KMS-11 (cell line): ENCODE data around the gene NRXN3.

Source experiments
- H2AFZ ChIP-seq: fragments of 200-600 bp; sonication (generic); 2 replicates; pipeline ENCODE4 v1.6.1; 2016; ENCODE audit warnings: antibody characterized with exemption, mixed run types, low read depth
- H3K27ac ChIP-seq: fragments of 200-600 bp; sonication (generic); 2 replicates; pipeline ENCODE4 v1.6.1; 2016; ENCODE audit warnings: mild to moderate bottlenecking, mixed run types
- H3K27me3 ChIP-seq: fragments of 200-600 bp; sonication (generic); 2 replicates; pipeline ENCODE4 v1.6.1; 2017; ENCODE audit warnings: mild to moderate bottlenecking, low read depth, mixed run types, moderate library complexity; ENCODE audit not compliant: insufficient read depth
- H3K36me3 ChIP-seq: fragments of 200-600 bp; sonication (generic); 2 replicates; pipeline ENCODE4 v1.6.1; 2017; ENCODE audit warnings: mild to moderate bottlenecking, mixed run types; ENCODE audit not compliant: insufficient read depth
- H3K4me1 ChIP-seq: fragments of 200-600 bp; sonication (generic); 2 replicates; pipeline ENCODE4 v1.6.1; 2016; ENCODE audit warnings: mild to moderate bottlenecking, low read depth, mixed run types; ENCODE audit not compliant: poor library complexity, severe bottlenecking
- H3K4me2 ChIP-seq: fragments of 200-600 bp; sonication (generic); 2 replicates; pipeline ENCODE4 v1.7.0; 2016; ENCODE audit warnings: mild to moderate bottlenecking, mixed run types
- H3K4me3 ChIP-seq: fragments of 200-600 bp; sonication (generic); IDR thresholded peaks from 2 replicates; pipeline ENCODE4 v1.6.1; 2017; ENCODE audit warnings: low read depth, low read length, mixed read lengths; ENCODE audit not compliant: insufficient read depth
- H3K79me2 ChIP-seq: fragments of 200-600 bp; sonication (generic); 2 replicates; pipeline ENCODE4 v1.6.1; 2016; ENCODE audit warnings: low read depth, mixed run types; ENCODE audit not compliant: insufficient read depth
- H3K9ac ChIP-seq: fragments of 200-600 bp; sonication (generic); 2 replicates; pipeline ENCODE4 v1.6.1; 2016; ENCODE audit warnings: mild to moderate bottlenecking, mixed run types
- H4K20me1 ChIP-seq: fragments of 200-600 bp; sonication (generic); 2 replicates; pipeline ENCODE4 v1.6.1; 2016; ENCODE audit warnings: mild to moderate bottlenecking, mixed run types; ENCODE audit not compliant: insufficient read depth
- CTCF ChIP-seq: fragments of 200-600 bp; sonication (generic); conservative IDR thresholded peaks from 2 replicates; pipeline ENCODE4 v1.6.1; 2017; ENCODE audit warnings: low read depth, mild to moderate bottlenecking, antibody characterized with exemption, low read length, moderate library complexity, mixed read lengths

NRXN3 gene

GRCh38 chr14:78329371-78329770 is 159.2 kb downstream of the NRXN3 start:
- Histone ChIP-seq H3K27ac (no peak overlapping the region), H3K4me2 (no peak overlapping the region), H3K36me3 (no peaks in the 10 kb centered on the region), H3K27me3 (no peaks in the 10 kb centered on the region), H3K9ac (no peak overlapping the region), H4K20me1 (no peaks in the 10 kb centered on the region), H2AFZ (no peak overlapping the region), H3K4me3 (no peak overlapping the region), H3K79me2 (no peaks in the 10 kb centered on the region), H3K4me1 (no peaks in the 10 kb centered on the region)
- no peak for TF ChIP-seq CTCF

- Histone ChIP-seq H2AFZ (no peak overlapping the region), H3K4me2 (no peak overlapping the region)
Observed at GRCh38 chr14:78335531-78335930, 165.4 kb downstream of the NRXN3 start.

GRCh38 chr14:78340250-78340649 is 170.1 kb downstream of the NRXN3 start:
- H3K4me2 ChIP-seq: no peak overlapping the region
- no peaks in the 10 kb centered on the region for H3K36me3 ChIP-seq
- H3K27me3 ChIP-seq: no peaks in the 10 kb centered on the region
- no peak for TF ChIP-seq CTCF
- H3K9ac ChIP-seq: no peak overlapping the region
- no peaks in the 10 kb centered on the region for H3K79me2 ChIP-seq
- H3K4me1 ChIP-seq: no peaks in the 10 kb centered on the region
- H4K20me1 ChIP-seq: no peaks in the 10 kb centered on the region
- no peak overlapping the region for H2AFZ ChIP-seq
- no peak overlapping the region for H3K27ac ChIP-seq
- no peak overlapping the region for H3K4me3 ChIP-seq

More at GRCh38 chr14:78335531-78335930, 165.4 kb downstream of the NRXN3 start:
- no peak for TF ChIP-seq CTCF
- no peak overlapping the region for H3K9ac ChIP-seq
- no peak overlapping the region for H3K4me3 ChIP-seq
- H3K27ac ChIP-seq: no peak overlapping the region
- H4K20me1 ChIP-seq: no peaks in the 10 kb centered on the region
- H3K79me2 ChIP-seq: no peaks in the 10 kb centered on the region
- no peaks in the 10 kb centered on the region for H3K36me3 ChIP-seq
- H3K4me1 ChIP-seq: no peaks in the 10 kb centered on the region
- H3K27me3 ChIP-seq: no peaks in the 10 kb centered on the region

- Histone ChIP-seq H3K27me3 (no peaks in the 10 kb centered on the region), H3K4me3 (no peak overlapping the region), H3K9ac (no peak overlapping the region), H3K4me2 (no peak overlapping the region), H4K20me1 (no peaks in the 10 kb centered on the region), H3K4me1 (no peaks in the 10 kb centered on the region), H2AFZ (no peak overlapping the region), H3K27ac (no peak overlapping the region), H3K36me3 (no peaks in the 10 kb centered on the region), H3K79me2 (no peaks in the 10 kb centered on the region)
- TF ChIP-seq CTCF: no peak
Observed at GRCh38 chr14:78341827-78342389, 171.7 kb downstream of the NRXN3 start.
